GM21717 (cell line): ENCODE measurements around the gene CFL2.
"Not testable (repeated sequence)": the region's sequence is repeated elsewhere in the genome, so short reads cannot be mapped to it uniquely, and the experiment has no call there.

Experiments
- ATAC-seq: cut with Tn5 transposase; IDR thresholded peaks from one replicate; pipeline ENCODE4 v1.9.1; 2021; ENCODE audit warnings: mild to moderate bottlenecking, moderate library complexity; ENCODE audit not compliant: unreplicated experiment

Gene CFL2

GRCh38 chr14:34711796-34712712 is 2.3 kb downstream of the CFL2 start:
- no peak for ATAC-seq

- ATAC-seq = no peak
Measured at GRCh38 chr14:34711169-34711568, 3.2 kb downstream of the CFL2 start.

GRCh38 chr14:34710744-34711143 is 3.6 kb downstream of the CFL2 start:
- no peak for ATAC-seq

GRCh38 chr14:34710006-34710405 is 4.4 kb downstream of the CFL2 start:
- ATAC-seq = no peak

GRCh38 chr14:34707722-34708121 is 6.7 kb downstream of the CFL2 start:
- no peak for ATAC-seq

GRCh38 chr14:34701808-34702207 is 12.6 kb downstream of the CFL2 start:
- no peak for ATAC-seq

- no peak for ATAC-seq
Measured at GRCh38 chr14:34700622-34701130, 13.7 kb downstream of the CFL2 start.

- no peak for ATAC-seq
Measured at GRCh38 chr14:34699873-34700621, 14.3 kb downstream of the CFL2 start.

- ATAC-seq = not testable (repeated sequence)
Measured at GRCh38 chr14:34694216-34694615, 20.2 kb downstream of the CFL2 start.

GRCh38 chr14:34693228-34693939 is 21.0 kb downstream of the CFL2 start:
- no peak for ATAC-seq

- no peak for ATAC-seq
Measured at GRCh38 chr14:34692898-34693227, 21.5 kb downstream of the CFL2 start.

- no peak for ATAC-seq
Measured at GRCh38 chr14:34692348-34692747, 22.0 kb downstream of the CFL2 start.

GRCh38 chr14:34691206-34691605 is 23.2 kb downstream of the CFL2 start:
- no peak for ATAC-seq

GRCh38 chr14:34688470-34689206 is 25.8 kb downstream of the CFL2 start:
- no peak for ATAC-seq

GRCh38 chr14:34685819-34686428 is 28.5 kb downstream of the CFL2 start:
- no peak for ATAC-seq

- no peak for ATAC-seq
Measured at GRCh38 chr14:34684578-34684977, 29.8 kb downstream of the CFL2 start.

- no peak for ATAC-seq
Measured at GRCh38 chr14:34682787-34683321, 31.5 kb downstream of the CFL2 start.

- no peak for ATAC-seq
Measured at GRCh38 chr14:34680806-34681479, 33.5 kb downstream of the CFL2 start.

- no peak for ATAC-seq
Measured at GRCh38 chr14:34678735-34679134, 35.7 kb downstream of the CFL2 start.
